Measurements from ENCODE around the gene FYB2.

FYB2 gene

GRCh38 chr1:56671542-56671941 is 147.7 kb downstream of the FYB2 start:
- no peaks in the 10 kb centered on the region for H3K4me1 ChIP-seq (ENCODE audit: insufficient read depth, low read length)
- no peaks in the 10 kb centered on the region for H3K36me3 ChIP-seq (ENCODE audit: insufficient read depth, low read length)
- no peak overlapping the region for H3K9ac ChIP-seq (ENCODE audit: low read depth, low read length)
- no peak overlapping the region for H3K27ac ChIP-seq (ENCODE audit: low read depth, low read length)
- H3K4me3 ChIP-seq (ENCODE audit: low read length), result no peak overlapping the region
- 98% methylated on average over 2 of the region's 2 CpGs for WGBS
- no peaks in the 10 kb centered on the region for H3K9me3 ChIP-seq (ENCODE audit: insufficient read depth, low read depth, low read length)
- no peaks in the 10 kb centered on the region for H3K27me3 ChIP-seq (ENCODE audit: insufficient read depth, low read length)

GRCh38 chr1:56671085-56671484 is 148.1 kb downstream of the FYB2 start:
- Histone ChIP-seq H3K36me3 (ENCODE audit: insufficient read depth, low read length) (no peaks in the 10 kb centered on the region), H3K4me3 (ENCODE audit: low read length) (no peak overlapping the region), H3K27ac (ENCODE audit: low read depth, low read length) (no peak overlapping the region), H3K9me3 (ENCODE audit: insufficient read depth, low read depth, low read length) (no peaks in the 10 kb centered on the region), H3K27me3 (ENCODE audit: insufficient read depth, low read length) (no peaks in the 10 kb centered on the region), H3K4me1 (ENCODE audit: insufficient read depth, low read length) (peaks cover under 1% of the 10 kb centered on the region; the same call in 1 of the 2 replicates), H3K9ac (ENCODE audit: low read depth, low read length) (no peak overlapping the region)
- WGBS, result 97% methylated on average over 3 of the region's 4 CpGs

GRCh38 chr1:56670350-56670749 is 148.9 kb downstream of the FYB2 start:
- no peaks in the 10 kb centered on the region for H3K27me3 ChIP-seq (ENCODE audit: insufficient read depth, low read length)
- WGBS, result 95% methylated on average over 2 of the region's 2 CpGs
- no peaks in the 10 kb centered on the region for H3K36me3 ChIP-seq (ENCODE audit: insufficient read depth, low read length)
- H3K9me3 ChIP-seq (ENCODE audit: insufficient read depth, low read depth, low read length), result no peaks in the 10 kb centered on the region
- peaks cover 4% of the 10 kb centered on the region; the same call in 1 of the 2 replicates for H3K4me1 ChIP-seq (ENCODE audit: insufficient read depth, low read length)
- H3K27ac ChIP-seq (ENCODE audit: low read depth, low read length), result no peak overlapping the region
- H3K9ac ChIP-seq (ENCODE audit: low read depth, low read length), result no peak overlapping the region
- no peak overlapping the region for H3K4me3 ChIP-seq (ENCODE audit: low read length)

Data from HUES64 (cell line).